K562 (cell line): Measurements from ENCODE around the gene PRPH2. TPM values are rescaled to one million over a fixed set of nuclear protein-coding genes. Genes with fewer than 3 reads are reported as not detected.

Experiments used
- ATAC-seq: fragments of 200-7000 bp; cut with Tn5 transposase; 3 replicates; pipeline ENCODE4 v1.9.1; 2020; ENCODE audit warnings: moderate library complexity
- BruUV-seq: library from RNA; stranded (reverse); fragments of 400-500 nt; replicated peaks from 2 replicates; lab custom pipeline; 2021; lab: Mats Ljungman, UMichigan
- CTCF ChIA-PET: fragments of 300-600 bp; formaldehyde crosslinking; extraction: SDS; loops from one replicate; lab custom pipeline; 2021; ENCODE audit warnings: low intra/inter-chr PET ratio; lab: Yijun Ruan, JAX
- POLR2A ChIA-PET: fragments of 300-600, 350-650 bp; sonication (Branson Sonifier 250); formaldehyde crosslinking; extraction: SDS; loops from one replicate; lab custom pipeline; 2021; ENCODE audit warnings: antibody characterized with exemption, inconsistent platforms; lab: Yijun Ruan, JAX
- DNase-seq, 4 experiments: peaks; one replicate each; pipeline versions ENCODE4 v3.0.0 to v3.0.0-alpha.2; 2011 to 2018; ENCODE audit warnings: low spot score in 3 of 4, mixed read lengths in 3 of 4; ENCODE audit errors: extremely low read depth in 1 of 4
- FAIRE-seq: peaks from 2 replicates; lab custom pipeline; 2011; peaks lifted over from hg19 to GRCh38; lab: Jason Lieb, UNC
- H2AFZ ChIP-seq: 2 replicates; pipeline ENCODE4 v1.6.0; 2011; ENCODE audit warnings: low read depth, low read length, control low read depth, inconsistent platforms
- H3K27ac ChIP-seq: fragments of 200-600 bp; 3 replicates; pipeline ENCODE4 v1.8.0; 2011; ENCODE audit warnings: low read depth, mild to moderate bottlenecking, control low read depth, inconsistent platforms, low read length, moderate library complexity, mixed read lengths; ENCODE audit errors: extremely low read depth
- H3K27me3 ChIP-seq, 2 experiments: fragments of 300-600 bp in 1 of 2; 2 replicates in 1 of 2; 3 replicates in 1 of 2; pipeline versions ENCODE4 v1.6.0 to v1.8.0; 2011; ENCODE audit warnings: inconsistent platforms in 2 of 2, low read length in 2 of 2, mild to moderate bottlenecking in 1 of 2, mixed read lengths in 1 of 2, moderate library complexity in 1 of 2; ENCODE audit not compliant: control insufficient read depth in 2 of 2, insufficient read depth in 2 of 2
- H3K36me3 ChIP-seq: fragments of 300-600 bp; 3 replicates; pipeline ENCODE4 v1.8.0; 2011; ENCODE audit warnings: mild to moderate bottlenecking, low read length, inconsistent platforms; ENCODE audit not compliant: control insufficient read depth, insufficient read depth
- H3K4me1 ChIP-seq, 2 experiments: fragments of 200-600 bp in 1 of 2; replicated peaks in 1 of 2; 2 replicates in 1 of 2; 3 replicates in 1 of 2; pipeline versions ENCODE4 v1.5.1 to v1.8.0; 2011; ENCODE audit warnings: inconsistent platforms in 2 of 2, low read length in 2 of 2, mild to moderate bottlenecking in 1 of 2, mixed read lengths in 1 of 2, moderate library complexity in 1 of 2; ENCODE audit not compliant: control insufficient read depth in 2 of 2, insufficient read depth in 2 of 2
- H3K4me2 ChIP-seq: 2 replicates; pipeline ENCODE4 v1.6.1; 2011; ENCODE audit warnings: low read length, control low read depth, inconsistent platforms, mixed read lengths; ENCODE audit not compliant: insufficient read depth
- H3K4me3 ChIP-seq: fragments of 200-600 bp; sonication (generic), shearing (Covaris generic); 2 replicates; pipeline ENCODE4 v1.5.1; 2016; ENCODE audit warnings: control low read depth, inconsistent platforms
- H3K79me2 ChIP-seq: fragments of 200-600 bp; 3 replicates; pipeline ENCODE4 v1.8.0; 2011; ENCODE audit warnings: low read length, inconsistent platforms; ENCODE audit not compliant: control insufficient read depth, insufficient read depth
- H3K9ac ChIP-seq, 2 experiments: 2 replicates each; pipeline versions ENCODE4 v1.6.0 to v1.6.1; 2011; ENCODE audit warnings: low read depth in 2 of 2, low read length in 2 of 2, control low read depth in 1 of 2, inconsistent platforms in 1 of 2, mild to moderate bottlenecking in 1 of 2, mixed read lengths in 1 of 2; ENCODE audit not compliant: insufficient read depth in 1 of 2
- H3K9me1 ChIP-seq: one replicate; pipeline ENCODE4 v1.6.0; 2011; ENCODE audit warnings: inconsistent platforms, mild to moderate bottlenecking, low read length, moderate library complexity; ENCODE audit not compliant: control insufficient read depth, insufficient read depth
- H3K9me3 ChIP-seq: replicated peaks from 2 replicates; pipeline ENCODE4 v1.5.1; 2011; ENCODE audit warnings: low read depth, low read length, inconsistent platforms; ENCODE audit not compliant: control insufficient read depth, insufficient read depth
- H4K20me1 ChIP-seq: replicated peaks from 2 replicates; pipeline ENCODE4 v1.6.1; 2011; ENCODE audit warnings: low read length, inconsistent platforms, mixed read lengths; ENCODE audit not compliant: control insufficient read depth, insufficient read depth
- KDM4B ChIP-seq, 2 experiments: fragments of 450-650 bp in 1 of 2; sonication (generic) in 1 of 2; IDR thresholded peaks; 2 replicates each; pipeline ENCODE4 v1.6.1; 2016 to 2017; ENCODE audit warnings: borderline replicate concordance in 2 of 2, antibody characterized with exemption in 1 of 2, low read depth in 1 of 2, mild to moderate bottlenecking in 1 of 2
- MEF2A ChIP-seq: IDR thresholded peaks from 2 replicates; pipeline ENCODE4 v1.6.1; 2011; ENCODE audit warnings: low read depth, mild to moderate bottlenecking, low read length, moderate library complexity; ENCODE audit not compliant: control insufficient read depth
- POLR2B ChIP-seq: fragments of 450-650 bp; IDR thresholded peaks from 2 replicates; pipeline ENCODE4 v1.6.1; 2018; ENCODE audit warnings: low read depth; ENCODE audit not compliant: partially characterized antibody
- TCFL5 ChIP-seq: fragments of 250-450 bp; sonication (Bioruptor Pico); conservative IDR thresholded peaks from 2 replicates; pipeline ENCODE4 v1.6.1; 2021; ENCODE audit warnings: mild to moderate bottlenecking, moderate library complexity, matching md5 sums
- ZNF24 ChIP-seq: fragments of 450-650 bp; IDR thresholded peaks from 2 replicates; pipeline ENCODE4 v1.6.1; 2016
- ZNF3 ChIP-seq: fragments of 250-450 bp; sonication (Bioruptor Pico); IDR thresholded peaks from 2 replicates; pipeline ENCODE4 v1.5.0; 2021; ENCODE audit warnings: mild to moderate bottlenecking, moderate library complexity
- WGBS: fragments of 100-300 bp; shearing (Covaris generic); methylation state at CpG from one replicate; pipeline ENCODE4 v1.1.6; 2016; ENCODE audit warnings: low coverage, mixed read lengths; ENCODE audit not compliant: insufficient coverage; ENCODE audit errors: missing lambda C conversion rate; 5-methylcytosine and 5-hydroxymethylcytosine counted together
- in situ Hi-C: fragments of 300-500 bp; cut with MboI; formaldehyde crosslinking; loops from 4 replicates; pipeline ENCODE4 v1.15.0; 2018; ENCODE audit warnings: inconsistent platforms, mixed read lengths
- intact Hi-C: fragments of 100-400 bp; cut with micrococcal nuclease; formaldehyde crosslinking; loops from 2 replicates; pipeline ENCODE4 v1.14.2; 2022
- polyA plus RNA-seq, 8 experiments: library from polyadenylated mRNA; depleted of rRNA in 4 of 8; stranded (reverse) in 5 of 8; unstranded in 3 of 8; fragments of >200 nt; fragmentation: Nextera tagmentation in 2 of 8; fragmentation: Illumina TruSeq in 1 of 8; extraction: Ambion mirVana in 2 of 8; extraction: Trizol in 1 of 8; gene quantifications; 2 replicates each; pipeline versions ENCODE4 v1.2.1 to v1.2.3, GENCODE V29; 2011 to 2014; ENCODE audit warnings: inconsistent platforms in 1 of 8, missing spikeins in 1 of 8
- total RNA-seq, 7 experiments: library from RNA; depleted of rRNA in 6 of 7; stranded (reverse); fragments of >200 nt in 6 of 7; fragmentation: Illumina TruSeq in 2 of 7; extraction: Trizol in 2 of 7; gene quantifications; 2 replicates each; pipeline versions ENCODE4 v1.2.1 to v1.2.3, GENCODE V29; 2011 to 2021; ENCODE audit warnings: low replicate concordance in 1 of 7
- TF ChIP-seq, protein P1 (sequence below): IDR thresholded peaks from 2 replicates; pipeline ENCODE4 v1.6.1; 2012; ENCODE audit warnings: low read depth, low read length, improper control_type of control experiment, borderline replicate concordance
- TF ChIP-seq, protein P2 (sequence below): fragments of 450-650 bp; IDR thresholded peaks from 2 replicates; pipeline ENCODE4 v1.6.1; 2016

The PRPH2 gene
- total and polyA plus RNA-seq, 9 of the 15 experiments (the other 6 are each of a cell fraction or from before 2014, with no cell fraction given) = 0.03 to 0.11 (median 0.03) TPM; not detected in 5

DNA sequence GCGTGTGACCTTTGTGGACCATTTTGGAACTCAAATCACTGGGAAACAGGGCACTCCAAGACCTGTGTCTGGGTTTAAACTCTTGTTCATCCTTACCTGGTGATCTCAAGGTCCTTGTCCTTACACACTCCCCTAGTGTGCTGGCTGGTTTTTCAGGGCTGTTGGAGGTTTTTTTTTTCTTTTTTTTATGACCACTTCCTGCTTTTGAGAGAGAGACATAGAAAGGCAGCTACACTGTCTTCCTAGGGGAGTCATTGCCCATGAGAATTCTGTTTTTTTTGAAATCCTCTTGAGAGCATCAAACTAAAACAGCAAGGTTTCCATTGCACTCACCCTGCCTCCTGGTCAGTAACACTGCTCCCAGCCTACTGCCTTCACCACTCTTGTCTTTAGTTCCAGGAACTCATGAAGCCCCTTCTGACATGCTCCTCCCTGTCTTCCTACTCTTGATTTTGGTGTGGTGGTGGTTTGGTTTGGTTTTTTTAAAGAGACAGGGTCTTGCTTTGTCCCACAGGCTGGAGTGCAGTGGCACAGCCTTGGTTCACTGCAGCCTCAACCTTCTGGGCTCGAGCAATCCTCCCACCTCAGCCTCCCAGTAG lies 28.6 kb downstream of the PRPH2 start:
- 87% methylated on average over 2 of the region's 2 CpGs for WGBS
- CTCF ChIA-PET = no interaction called here
- ATAC-seq (no peak), DNase-seq (no peak), FAIRE-seq (no peak)
- Histone ChIP-seq H2AFZ (no peak overlapping the region), H3K27me3 (no peaks in the 10 kb centered on the region), H3K9me1 (no peaks in the 10 kb centered on the region), H3K9me3 (no peaks in the 10 kb centered on the region), H4K20me1 (0 out of 2 replicates have a peak, but pooled peaks cover 4% of the 10 kb centered on the region), H3K4me3 (no peak overlapping the region), H3K4me2 (no peak overlapping the region), H3K27ac (no peak overlapping the region), H3K9ac (no peak overlapping the region), H3K36me3 (peaks cover 49% of the 10 kb centered on the region; the same call in 2 of the 3 replicates), H3K79me2 (no peaks in the 10 kb centered on the region), H3K4me1 (peaks cover 0 to 4% of the 10 kb centered on the region in 2 experiments; a peak in 2 of 5 replicates)
- BruUV-seq = no TSS peak
- TF ChIP-seq, protein P1, sequence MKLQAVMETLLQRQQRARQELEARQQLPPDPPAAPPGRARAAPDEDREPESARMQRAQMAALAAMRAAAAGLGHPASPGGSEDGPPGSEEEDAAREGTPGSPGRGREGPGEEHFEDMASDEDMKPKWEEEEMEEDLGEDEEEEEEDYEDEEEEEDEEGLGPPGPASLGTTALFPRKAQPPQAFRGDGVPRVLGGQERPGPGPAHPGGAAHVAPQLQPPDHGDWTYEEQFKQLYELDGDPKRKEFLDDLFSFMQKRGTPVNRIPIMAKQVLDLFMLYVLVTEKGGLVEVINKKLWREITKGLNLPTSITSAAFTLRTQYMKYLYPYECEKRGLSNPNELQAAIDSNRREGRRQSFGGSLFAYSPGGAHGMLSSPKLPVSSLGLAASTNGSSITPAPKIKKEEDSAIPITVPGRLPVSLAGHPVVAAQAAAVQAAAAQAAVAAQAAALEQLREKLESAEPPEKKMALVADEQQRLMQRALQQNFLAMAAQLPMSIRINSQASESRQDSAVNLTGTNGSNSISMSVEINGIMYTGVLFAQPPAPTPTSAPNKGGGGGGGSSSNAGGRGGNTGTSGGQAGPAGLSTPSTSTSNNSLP = no peak
- TF ChIP-seq KDM4B (IDR thresholded peaks at IDR 0.05; ENCODE audit: borderline replicate concordance in 2 of 2, low read depth in 1 of 2) (no peak), TCFL5 (CRISPR knock-in tag) (no peak), MEF2A (no peak), POLR2B (peak; percentile 24), ZNF24 (no peak), ZNF3 (no peak)
- TF ChIP-seq, protein P2, sequence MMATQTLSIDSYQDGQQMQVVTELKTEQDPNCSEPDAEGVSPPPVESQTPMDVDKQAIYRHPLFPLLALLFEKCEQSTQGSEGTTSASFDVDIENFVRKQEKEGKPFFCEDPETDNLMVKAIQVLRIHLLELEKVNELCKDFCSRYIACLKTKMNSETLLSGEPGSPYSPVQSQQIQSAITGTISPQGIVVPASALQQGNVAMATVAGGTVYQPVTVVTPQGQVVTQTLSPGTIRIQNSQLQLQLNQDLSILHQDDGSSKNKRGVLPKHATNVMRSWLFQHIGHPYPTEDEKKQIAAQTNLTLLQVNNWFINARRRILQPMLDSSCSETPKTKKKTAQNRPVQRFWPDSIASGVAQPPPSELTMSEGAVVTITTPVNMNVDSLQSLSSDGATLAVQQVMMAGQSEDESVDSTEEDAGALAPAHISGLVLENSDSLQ = no peak
- POLR2A ChIA-PET = interaction anchor here (0.5 to 2.2 kb wide), 4 partner anchors 8 to 436 kb away, joined by 3 to 10 read pairs (median 4); partner anchors contain the start of gene TBCC
- intact Hi-C loops = no loop called here
- in situ Hi-C loops = no loop called here
